ENCODE results near the gene GNL1.
"Not testable (repeated sequence)": the region's sequence is repeated elsewhere in the genome, so short reads cannot be mapped to it uniquely, and the experiment has no call there.

The GNL1 gene

DNA sequence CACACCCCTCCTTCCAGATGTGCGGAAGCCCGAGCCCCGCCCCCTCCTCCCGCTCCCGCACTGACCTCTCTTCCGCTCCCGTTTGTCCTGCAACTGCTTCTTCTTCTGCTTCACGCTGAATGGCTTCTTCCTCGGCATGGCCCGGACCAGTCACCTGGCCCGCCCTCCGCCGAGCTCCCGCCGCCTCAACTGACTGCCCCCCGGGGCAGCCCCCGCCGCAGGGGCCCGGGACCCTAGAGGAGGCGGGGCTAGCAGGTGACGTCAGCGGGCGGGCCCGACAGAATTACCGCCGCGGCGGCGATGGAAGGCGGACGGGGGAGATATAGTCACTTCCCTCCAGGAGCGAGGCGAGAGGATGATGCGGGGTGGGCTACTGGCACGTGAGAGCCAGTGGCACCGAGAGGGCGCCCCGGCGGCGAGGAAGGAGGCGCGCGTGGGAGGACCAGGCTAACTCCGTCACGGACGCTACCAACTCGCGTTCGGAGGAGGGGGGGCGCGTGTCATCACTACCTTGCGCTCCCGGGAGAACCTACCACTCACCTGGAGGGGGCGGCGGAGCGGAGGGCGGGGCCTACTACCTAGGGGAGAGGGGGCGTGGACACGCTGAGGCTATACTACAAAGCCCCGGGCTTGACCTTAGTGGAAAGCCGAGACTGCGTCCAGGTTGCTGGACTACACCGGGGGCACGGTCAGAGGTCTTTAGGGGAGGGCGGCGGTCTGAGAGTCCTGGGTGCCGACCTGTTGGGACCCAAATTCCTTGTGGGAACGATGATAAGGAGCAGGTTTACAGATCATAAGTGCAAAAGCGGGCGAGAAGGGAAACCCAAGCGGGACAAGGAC, at the start of gene GNL1:
TSS of gene GNL1 (minus strand) at position 424 of the 840 bp plus-strand sequence. CDS start at position 138, 286 bp downstream.
- H3K4me3 ChIP-seq (ENCODE audit: low read depth, low read length) = peak within 1 kb of the TSS; percentile 89

DNA sequence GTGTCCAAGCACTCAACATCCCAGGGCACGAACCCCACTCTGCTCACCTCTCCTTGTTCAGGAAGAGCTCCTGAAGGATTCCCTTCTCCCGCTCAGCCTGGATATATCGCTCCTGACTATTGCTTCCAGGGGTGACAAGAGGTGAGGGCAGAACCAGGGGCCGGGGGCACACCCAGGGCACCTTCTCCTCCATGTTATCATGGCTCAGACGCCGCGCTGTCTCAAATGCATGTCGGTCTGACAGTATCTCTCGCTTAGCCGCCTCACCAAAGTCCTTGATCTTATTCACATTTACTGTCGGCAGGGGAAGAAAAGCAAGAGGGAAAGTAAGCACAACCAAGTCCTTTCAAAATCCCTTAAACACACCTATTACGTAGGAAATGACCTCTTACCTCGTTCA, 47.7 kb upstream of the GNL1 start:
- no peak overlapping the region for H3K4me3 ChIP-seq (ENCODE audit: low read depth, low read length)

- no peak overlapping the region for H3K4me3 ChIP-seq (ENCODE audit: low read depth, low read length)
These were observed 45.7 kb upstream of the GNL1 start for GRCh38 chr6:30601815-30602641.

DNA sequence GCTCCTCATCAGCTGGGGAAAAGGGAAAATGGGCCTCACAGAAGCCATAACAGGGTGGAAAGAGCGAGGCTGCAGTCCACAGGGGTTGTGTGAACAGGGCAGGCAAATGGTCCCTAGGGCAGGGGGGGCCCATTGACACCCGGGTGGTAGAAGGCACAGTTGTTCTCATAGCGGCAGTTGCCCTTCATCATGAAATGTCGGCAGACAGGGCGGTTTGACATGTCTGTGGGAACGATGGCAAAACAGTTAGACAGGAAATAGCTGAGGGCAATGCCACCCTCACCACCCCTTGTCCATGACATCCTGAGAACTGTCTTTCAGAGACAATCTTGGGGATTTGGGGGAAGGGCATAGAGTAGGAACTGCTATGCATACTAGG, 45.1 kb upstream of the GNL1 start:
- no peak overlapping the region for H3K4me3 ChIP-seq (ENCODE audit: low read depth, low read length)

DNA sequence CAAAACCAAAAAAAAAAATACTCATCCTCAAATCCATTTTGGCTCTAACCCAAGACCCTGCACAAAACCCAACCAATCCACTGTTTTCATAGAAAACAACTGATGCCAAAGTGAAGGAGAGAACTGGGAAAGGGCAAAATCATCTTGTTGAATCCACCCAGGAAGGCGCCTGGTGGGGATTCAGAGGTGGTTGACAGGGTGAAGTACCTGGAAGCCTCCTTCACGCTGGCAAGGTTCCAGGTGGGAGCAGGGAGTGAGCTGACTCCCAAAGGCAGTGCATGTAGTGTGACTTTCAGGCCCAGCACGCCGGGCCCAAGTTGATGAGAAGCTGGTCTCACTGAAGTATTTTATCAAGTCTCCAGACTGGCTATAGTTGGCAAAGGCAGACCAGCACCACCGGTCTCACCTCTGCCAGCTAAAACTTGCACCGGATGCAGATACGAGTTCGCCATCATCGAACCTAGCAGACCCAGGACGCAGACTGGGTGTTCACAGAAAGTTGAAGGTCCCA, 44.2 kb upstream of the GNL1 start:
- H3K4me3 ChIP-seq (ENCODE audit: low read depth, low read length) = no peak overlapping the region

DNA sequence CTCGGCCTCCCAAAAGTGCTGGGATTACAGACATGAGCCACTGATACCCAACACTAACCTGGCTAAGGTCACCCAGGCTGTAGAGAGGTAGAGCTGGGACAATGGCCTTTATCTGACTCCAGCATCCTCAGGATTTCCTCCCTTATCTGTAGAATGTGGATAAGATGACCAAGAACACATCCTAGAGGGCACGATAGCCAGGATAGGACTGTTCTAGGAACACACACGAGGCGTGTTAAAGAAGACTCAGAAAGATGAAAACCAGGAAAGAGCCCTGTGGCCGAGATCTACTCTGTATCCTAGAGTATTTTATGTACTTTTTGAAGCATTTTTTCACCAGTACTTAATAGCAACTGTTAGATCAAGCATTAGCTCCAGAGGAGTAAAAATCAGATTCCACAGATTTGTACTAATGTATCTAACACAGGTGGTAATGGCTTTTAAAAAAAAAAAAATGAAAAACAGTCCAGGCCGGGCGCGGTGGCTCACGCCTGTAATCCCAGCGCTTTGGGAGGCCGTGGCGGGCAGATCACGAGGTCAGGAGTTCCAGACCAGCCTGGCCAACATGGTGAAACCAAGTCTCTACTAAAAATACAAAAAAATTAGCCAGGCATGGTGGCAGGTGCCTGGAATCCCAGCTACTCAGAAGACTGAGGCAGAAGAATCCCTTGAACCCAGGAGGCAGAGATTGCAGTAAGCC, 43.5 kb upstream of the GNL1 start:
- no peak overlapping the region for H3K4me3 ChIP-seq (ENCODE audit: low read depth, low read length)

- H3K4me3 ChIP-seq (ENCODE audit: low read depth, low read length) = no peak overlapping the region
These were observed 42.8 kb upstream of the GNL1 start for GRCh38 chr6:30598912-30599624.

DNA sequence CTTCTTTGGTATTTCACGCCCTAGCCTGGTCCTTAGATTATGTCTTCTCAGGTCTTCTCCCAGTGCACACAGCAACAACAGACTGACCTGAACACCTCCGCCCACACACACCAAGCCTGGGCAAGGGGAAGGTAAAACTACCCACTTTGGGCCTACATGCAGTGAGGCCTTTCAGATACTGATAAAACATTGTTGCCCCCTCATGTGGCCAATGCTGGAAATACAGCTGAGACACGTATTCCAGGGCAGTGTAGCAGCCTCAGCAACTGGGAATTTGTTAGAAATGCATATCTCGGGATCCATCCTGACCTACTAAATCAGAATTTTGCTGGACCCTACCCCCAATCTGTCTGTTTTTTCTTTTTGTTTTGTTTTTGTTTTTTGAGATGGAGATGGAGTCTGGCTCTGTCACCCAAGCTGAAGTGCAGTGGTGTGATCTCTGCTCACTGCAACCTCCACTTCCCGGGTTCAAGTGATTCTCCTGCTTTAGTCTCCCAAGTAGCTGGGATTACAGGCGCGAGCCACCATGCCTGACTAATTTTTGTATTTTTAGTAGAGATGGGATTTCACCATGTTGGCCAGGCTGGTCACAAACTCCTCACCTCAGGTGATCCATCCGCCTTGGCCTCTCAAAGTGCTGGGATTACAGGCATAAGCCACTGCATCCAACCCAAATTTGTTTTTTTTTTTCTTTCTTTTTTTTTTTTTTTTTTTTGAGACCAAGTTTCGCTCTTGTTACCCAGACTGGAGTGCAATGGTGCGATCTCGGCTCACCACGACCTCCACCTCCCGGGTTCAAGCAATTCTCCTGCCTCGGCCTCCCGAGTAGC, 41.2 kb upstream of the GNL1 start:
- H3K4me3 ChIP-seq (ENCODE audit: low read depth, low read length) = not testable (repeated sequence)

DNA sequence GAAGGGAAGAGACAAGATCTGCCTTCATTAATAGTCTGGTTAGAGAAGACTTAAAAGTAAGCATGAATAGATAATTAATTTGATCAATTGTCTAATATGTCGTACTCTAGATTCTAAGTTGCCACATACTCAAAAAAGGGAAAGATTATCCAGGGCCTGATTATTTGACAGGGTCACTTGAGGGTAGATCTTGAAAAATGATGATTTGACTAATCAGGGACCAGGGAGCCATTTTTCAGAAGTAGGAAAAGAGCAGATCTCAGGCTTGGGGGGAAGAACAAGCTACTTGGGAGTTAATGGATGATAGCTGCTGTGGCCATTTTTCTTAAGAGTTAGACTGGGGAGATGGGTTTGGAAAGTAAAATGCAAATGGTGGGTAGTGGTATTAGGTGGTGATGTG, 36.0 kb upstream of the GNL1 start:
- H3K4me3 ChIP-seq (ENCODE audit: low read depth, low read length) = no peak overlapping the region

DNA sequence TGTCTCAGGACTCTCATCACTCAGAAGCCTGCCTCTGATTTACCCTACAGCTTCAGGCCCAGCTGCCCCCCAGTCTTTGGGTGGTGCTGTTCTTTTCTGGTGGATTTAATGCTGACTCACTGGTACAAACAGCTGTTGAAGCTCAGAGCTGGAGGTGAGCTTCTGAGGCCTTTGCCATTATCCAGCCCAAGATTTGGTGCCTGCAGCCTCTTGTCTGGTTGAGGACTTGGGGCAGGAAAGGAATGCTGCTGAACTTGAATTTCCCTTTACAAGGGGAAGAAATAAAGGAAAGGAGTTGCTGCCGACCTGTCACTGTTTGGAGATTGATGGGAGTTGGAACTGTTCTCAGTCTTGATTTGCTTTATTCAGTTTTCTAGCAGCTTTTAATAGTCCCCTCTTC, 34.7 kb upstream of the GNL1 start:
- no peak overlapping the region for H3K4me3 ChIP-seq (ENCODE audit: low read depth, low read length)

DNA sequence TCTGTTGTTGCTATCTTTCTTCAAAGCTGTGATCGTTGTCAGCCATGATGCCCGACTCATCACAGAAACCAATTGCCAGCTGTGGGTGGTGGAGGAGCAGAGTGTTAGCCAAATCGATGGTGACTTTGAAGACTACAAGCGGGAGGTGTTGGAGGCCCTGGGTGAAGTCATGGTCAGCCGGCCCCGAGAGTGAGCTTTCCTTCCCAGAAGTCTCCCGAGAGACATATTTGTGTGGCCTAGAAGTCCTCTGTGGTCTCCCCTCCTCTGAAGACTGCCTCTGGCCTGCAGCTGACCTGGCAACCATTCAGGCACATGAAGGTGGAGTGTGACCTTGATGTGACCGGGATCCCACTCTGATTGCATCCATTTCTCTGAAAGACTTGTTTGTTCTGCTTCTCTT, 34.2 kb upstream of the GNL1 start:
- no peak overlapping the region for H3K4me3 ChIP-seq (ENCODE audit: low read depth, low read length)

DNA sequence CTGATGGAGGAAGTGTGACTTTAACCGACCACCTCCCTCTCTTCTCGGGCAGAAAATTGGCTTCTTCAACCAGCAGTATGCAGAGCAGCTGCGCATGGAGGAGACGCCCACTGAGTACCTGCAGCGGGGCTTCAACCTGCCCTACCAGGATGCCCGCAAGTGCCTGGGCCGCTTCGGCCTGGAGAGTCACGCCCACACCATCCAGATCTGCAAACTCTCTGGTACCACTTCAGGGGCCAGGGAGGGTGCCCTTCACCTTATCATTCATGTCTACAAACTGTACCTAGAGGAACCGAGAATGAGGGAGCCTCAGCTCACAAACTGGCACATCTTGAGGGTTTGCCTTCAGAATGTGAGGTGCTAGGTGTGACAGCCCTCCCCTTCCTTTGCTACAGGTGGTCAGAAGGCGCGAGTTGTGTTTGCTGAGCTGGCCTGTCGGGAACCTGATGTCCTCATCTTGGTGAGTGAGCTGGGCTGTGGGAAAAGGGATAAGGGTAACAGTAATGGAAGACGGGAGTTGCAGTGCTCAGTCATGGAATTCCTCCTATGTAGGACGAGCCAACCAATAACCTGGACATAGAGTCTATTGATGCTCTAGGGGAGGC, 33.6 kb upstream of the GNL1 start:
- H3K4me3 ChIP-seq (ENCODE audit: low read depth, low read length) = no peak overlapping the region

DNA sequence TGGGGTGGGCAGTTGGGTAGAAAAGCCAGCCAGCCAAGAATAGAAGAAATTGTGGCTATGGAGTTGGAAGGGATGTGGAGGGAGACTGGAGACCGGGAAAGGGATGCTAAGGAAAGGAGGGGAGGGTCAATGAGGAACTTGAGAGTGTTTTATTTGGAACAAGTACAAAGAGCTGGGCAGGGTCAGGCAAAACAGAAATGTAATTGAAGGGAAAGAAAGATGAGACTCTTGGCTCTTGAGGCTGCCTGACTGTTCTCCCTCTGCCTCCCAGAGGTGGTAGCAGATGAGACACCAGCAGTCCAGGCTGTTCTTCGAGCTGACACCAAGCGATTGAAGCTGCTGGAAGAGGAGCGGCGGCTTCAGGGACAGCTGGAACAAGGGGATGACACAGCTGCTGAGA, 27.6 kb upstream of the GNL1 start:
- no peak overlapping the region for H3K4me3 ChIP-seq (ENCODE audit: low read depth, low read length)

DNA sequence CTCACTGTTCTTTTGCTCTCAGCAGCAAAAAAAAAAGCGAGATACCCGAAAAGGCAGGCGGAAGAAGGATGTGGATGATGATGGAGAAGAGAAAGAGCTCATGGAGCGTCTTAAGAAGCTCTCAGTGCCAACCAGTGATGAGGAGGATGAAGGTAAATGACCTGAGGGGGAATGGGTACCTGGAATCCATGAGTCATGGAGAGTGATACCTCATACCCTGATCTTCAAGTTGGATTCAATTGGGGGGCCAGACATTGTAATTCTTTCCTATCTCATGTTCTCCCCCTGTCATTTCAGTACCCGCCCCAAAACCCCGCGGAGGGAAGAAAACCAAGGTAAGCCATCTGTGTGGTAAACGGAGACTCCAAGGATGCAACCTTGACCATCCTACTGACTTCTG, 21.8 kb upstream of the GNL1 start:
- no peak overlapping the region for H3K4me3 ChIP-seq (ENCODE audit: low read depth, low read length)

GRCh38 chr6:30573113-30573512, 16.8 kb upstream of the GNL1 start:
- H3K4me3 ChIP-seq (ENCODE audit: low read depth, low read length) = no peak overlapping the region

GRCh38 chr6:30572148-30572547, 15.9 kb upstream of the GNL1 start:
- H3K4me3 ChIP-seq (ENCODE audit: low read depth, low read length) = peak overlapping the region; percentile 96

DNA sequence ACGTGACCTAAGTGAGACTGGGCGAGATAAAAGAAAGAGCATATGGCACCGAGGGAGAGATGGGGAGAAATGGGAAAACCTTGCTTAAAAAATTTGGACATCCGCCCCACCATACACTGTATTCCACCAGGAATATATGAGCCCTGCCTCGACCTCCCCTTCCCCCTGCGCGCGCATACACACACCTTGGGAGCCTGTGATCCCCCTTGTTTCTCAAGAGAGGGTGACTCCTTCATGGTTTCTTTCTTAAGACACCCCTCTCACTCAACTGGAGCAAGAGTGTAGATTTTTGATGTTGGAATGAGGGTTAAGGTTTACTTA, 15.4 kb upstream of the GNL1 start:
- peak overlapping the region; percentile 96 for H3K4me3 ChIP-seq (ENCODE audit: low read depth, low read length)

DNA sequence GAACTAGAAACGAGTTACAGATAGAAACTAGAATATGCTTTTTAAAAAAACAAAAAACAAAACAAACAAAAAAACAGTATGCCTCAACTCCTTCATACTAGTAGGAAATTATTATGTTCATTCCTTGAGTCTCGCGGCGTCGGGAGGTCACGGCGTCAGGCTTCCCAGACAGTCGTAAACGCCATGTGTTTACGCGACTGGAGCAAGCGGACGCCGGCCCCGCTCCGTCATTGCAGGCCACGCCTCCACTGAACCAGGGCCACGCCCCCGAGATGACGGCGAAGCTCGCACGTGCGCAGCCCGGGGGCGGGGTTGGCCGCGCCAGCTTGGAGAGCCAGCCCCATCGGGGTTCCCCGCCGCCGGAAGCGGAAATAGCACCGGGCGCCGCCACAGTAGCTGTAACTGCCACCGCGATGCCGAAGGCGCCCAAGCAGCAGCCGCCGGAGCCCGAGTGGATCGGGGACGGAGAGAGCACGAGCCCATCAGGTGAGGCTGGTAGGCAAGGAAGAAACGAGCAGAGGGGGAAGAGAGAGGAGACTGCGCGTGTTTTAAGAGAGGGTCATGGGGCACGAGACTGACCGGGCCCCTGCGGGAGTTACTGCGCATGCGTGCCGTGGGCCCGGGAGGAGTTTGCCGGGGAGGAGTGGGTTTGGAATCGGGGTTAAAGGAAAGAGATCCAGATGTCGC, 14.9 kb upstream of the GNL1 start, which contains the start of gene ABCF1:
TSS of gene ABCF1 (plus strand) at position 368 of the 687 bp plus-strand sequence. CDS start at position 414, 46 bp downstream.
- peak within 1 kb of the TSS; percentile 96 for H3K4me3 ChIP-seq (ENCODE audit: low read depth, low read length)

GRCh38 chr6:30570740-30571074, 14.4 kb upstream of the GNL1 start:
- peak overlapping the region; percentile 96 for H3K4me3 ChIP-seq (ENCODE audit: low read depth, low read length)

Data from iPS-11a (cell line).